IMR-90 (cell line): ENCODE results near the gene TANGO2.

Experiments
- BHLHE40 ChIP-seq: fragments of 150-350 bp; IDR thresholded peaks from 2 replicates; pipeline ENCODE4 v1.6.1; 2016; ENCODE audit warnings: mild to moderate bottlenecking, low read depth, low read length
- CEBPB ChIP-seq: IDR thresholded peaks from 2 replicates; pipeline ENCODE4 v1.6.1; 2012; ENCODE audit warnings: low read depth, low read length, improper control_type of control experiment
- CHD1 ChIP-seq: IDR thresholded peaks from 2 replicates; pipeline ENCODE4 v1.6.1; 2012; ENCODE audit warnings: low read depth, low read length, improper control_type of control experiment
- CTCF ChIP-seq: conservative IDR thresholded peaks from 2 replicates; pipeline ENCODE4 v1.5.1; 2012; ENCODE audit warnings: mild to moderate bottlenecking, low read depth, low read length, improper control_type of control experiment
- FOS ChIP-seq: fragments of 150-350 bp; IDR thresholded peaks from 2 replicates; pipeline ENCODE4 v1.6.1; 2016; ENCODE audit warnings: low read depth, low read length
- MXI1 ChIP-seq: IDR thresholded peaks from 2 replicates; pipeline ENCODE4 v1.6.1; 2012; ENCODE audit warnings: low read depth, mild to moderate bottlenecking, low read length, moderate library complexity, borderline replicate concordance
- POLR2A ChIP-seq: IDR thresholded peaks from 2 replicates; pipeline ENCODE4 v1.6.1; 2012; ENCODE audit warnings: mild to moderate bottlenecking, low read depth, low read length
- RAD21 ChIP-seq: IDR thresholded peaks from 2 replicates; pipeline ENCODE4 v1.6.1; 2012; ENCODE audit warnings: low read length, improper control_type of control experiment
- SMC3 ChIP-seq: fragments of 150-350 bp; IDR thresholded peaks from 2 replicates; pipeline ENCODE4 v1.6.1; 2016; ENCODE audit warnings: low read depth, mild to moderate bottlenecking, antibody characterized with exemption, low read length, moderate library complexity

- TF ChIP-seq CTCF (no peak), BHLHE40 (no peak), FOS (no peak), RAD21 (no peak), POLR2A (no peak), CHD1 (no peak), MXI1 (no peak), CEBPB (no peak), SMC3 (no peak)
Measured at GRCh38 chr22:20096574-20097420, 75.9 kb downstream of the TANGO2 start.
